ENCODE data around the gene CHP1. TPM values are rescaled to one million over a fixed set of nuclear protein-coding genes. Genes with fewer than 3 reads are reported as not detected.

CHP1 gene
- total RNA-seq (ENCODE audit: low replicate concordance): 133 and 144 TPM in 2 replicates

- H4K20me1 ChIP-seq (ENCODE audit: low read depth): no peaks in the 10 kb centered on the region
- H3K27ac ChIP-seq: peak within 1 kb of the TSS; percentile 48
- no peak for TF ChIP-seq EZH2phosphoT487 (IDR thresholded peaks at IDR 0.05)
- TF ChIP-seq CTCF (IDR thresholded peaks at IDR 0.05): peak; percentile 97
- Mint-ChIP-seq H3K27me3 (ENCODE audit: insufficient read depth, low read depth) (no peaks in the 10 kb centered on the region), H3K4me3 (peak within 1 kb of the TSS; percentile 94), H3K9me3 (no peaks in the 10 kb centered on the region), H3K4me1 (peaks cover 11% of the 10 kb centered on the region), H3K36me3 (no peaks in the 10 kb centered on the region), H3K27ac (peak within 1 kb of the TSS; percentile 46)
- H2AFZ ChIP-seq (replicated peaks): peak within 1 kb of the TSS; percentile 58
- peak within 1 kb of the TSS; percentile 53 for H3K9ac ChIP-seq
- peaks cover 37% of the 10 kb centered on the region for H3K79me2 ChIP-seq (ENCODE audit: low read depth)
- DNase-seq (ENCODE audit: low spot score): peak; percentile 98
- H3F3A ChIP-seq (ENCODE audit: low read depth): peaks cover 5% of the 10 kb centered on the region
- no peaks in the 10 kb centered on the region for H3K9me3 ChIP-seq (ENCODE audit: low read depth)
- no peaks in the 10 kb centered on the region for H3K36me3 ChIP-seq
- peak within 1 kb of the TSS; percentile 77 for H3K4me3 ChIP-seq
- no peaks in the 10 kb centered on the region for H3K4me1 ChIP-seq
- no peaks in the 10 kb centered on the region for H3K27me3 ChIP-seq
- peak within 1 kb of the TSS; percentile 90 for H3K4me2 ChIP-seq
Measured at GRCh38 chr15:41230650-41231421, at the start of gene CHP1, which contains the start of gene EXD1. Gene CHP1 (plus strand): TSS chr15:41231268. CDS start chr15:41231383, 115 bp downstream. Gene EXD1 (minus strand): TSS chr15:41230757. CDS start chr15:41226575, 4,182 bp downstream.

GRCh38 chr15:41182266-41182665 is 48.8 kb upstream of the CHP1 start:
- Histone ChIP-seq H3K9ac (no peak overlapping the region), H3K27me3 (no peaks in the 10 kb centered on the region), H3K4me3 (no peak overlapping the region), H3K79me2 (ENCODE audit: low read depth) (no peaks in the 10 kb centered on the region), H3K27ac (no peak overlapping the region), H3K4me1 (peaks cover 21% of the 10 kb centered on the region), H3K9me3 (ENCODE audit: low read depth) (no peaks in the 10 kb centered on the region), H3F3A (ENCODE audit: low read depth) (no peaks in the 10 kb centered on the region), H4K20me1 (ENCODE audit: low read depth) (no peaks in the 10 kb centered on the region), H3K4me2 (no peak overlapping the region), H3K36me3 (no peaks in the 10 kb centered on the region), H2AFZ (replicated peaks) (no peak overlapping the region)
- Mint-ChIP-seq H3K9me3 (no peaks in the 10 kb centered on the region), H3K4me1 (peaks cover 19% of the 10 kb centered on the region), H3K27me3 (ENCODE audit: insufficient read depth, low read depth) (peaks cover 7% of the 10 kb centered on the region), H3K36me3 (no peaks in the 10 kb centered on the region), H3K27ac (no peak overlapping the region), H3K4me3 (no peak overlapping the region)
- TF ChIP-seq CTCF (IDR thresholded peaks at IDR 0.05) (no peak), EZH2phosphoT487 (IDR thresholded peaks at IDR 0.05) (no peak), EZH2 (IDR thresholded peaks at IDR 0.05) (no peak)
- DNase-seq (ENCODE audit: low spot score): no peak

- peak overlapping the region; percentile 23 for H2AFZ ChIP-seq (replicated peaks)
Measured at GRCh38 chr15:41183581-41183980, 47.5 kb upstream of the CHP1 start.

More at GRCh38 chr15:41183581-41183980, 47.5 kb upstream of the CHP1 start:
- no peaks in the 10 kb centered on the region for H3K27me3 ChIP-seq
- H3K79me2 ChIP-seq (ENCODE audit: low read depth): no peaks in the 10 kb centered on the region
- peaks cover 19% of the 10 kb centered on the region for H3K4me1 Mint-ChIP-seq
- H3K36me3 Mint-ChIP-seq: no peaks in the 10 kb centered on the region
- peaks cover 21% of the 10 kb centered on the region for H3K4me1 ChIP-seq
- H3K9me3 ChIP-seq (ENCODE audit: low read depth): no peaks in the 10 kb centered on the region
- H3K27me3 Mint-ChIP-seq (ENCODE audit: insufficient read depth, low read depth): peaks cover 7% of the 10 kb centered on the region
- TF ChIP-seq CTCF (IDR thresholded peaks at IDR 0.05): no peak
- TF ChIP-seq EZH2phosphoT487 (IDR thresholded peaks at IDR 0.05): no peak
- TF ChIP-seq EZH2 (IDR thresholded peaks at IDR 0.05): no peak
- no peak overlapping the region for H3K4me3 ChIP-seq
- no peak overlapping the region for H3K4me3 Mint-ChIP-seq
- H3K4me2 ChIP-seq: no peak overlapping the region
- no peaks in the 10 kb centered on the region for H4K20me1 ChIP-seq (ENCODE audit: low read depth)
- H3F3A ChIP-seq (ENCODE audit: low read depth): no peaks in the 10 kb centered on the region
- DNase-seq (ENCODE audit: low spot score): no peak
- no peak overlapping the region for H3K27ac ChIP-seq
- H3K9ac ChIP-seq: no peak overlapping the region
- H3K36me3 ChIP-seq: no peaks in the 10 kb centered on the region
- H3K27ac Mint-ChIP-seq: no peak overlapping the region
- no peaks in the 10 kb centered on the region for H3K9me3 Mint-ChIP-seq

All from neural progenitor cell (in vitro differentiated cells).